ENCODE results near the gene MSI2.
A peak's percentile ranks its signal among the peaks of the same experiment; 100 is the strongest.

MSI2 gene

DNA sequence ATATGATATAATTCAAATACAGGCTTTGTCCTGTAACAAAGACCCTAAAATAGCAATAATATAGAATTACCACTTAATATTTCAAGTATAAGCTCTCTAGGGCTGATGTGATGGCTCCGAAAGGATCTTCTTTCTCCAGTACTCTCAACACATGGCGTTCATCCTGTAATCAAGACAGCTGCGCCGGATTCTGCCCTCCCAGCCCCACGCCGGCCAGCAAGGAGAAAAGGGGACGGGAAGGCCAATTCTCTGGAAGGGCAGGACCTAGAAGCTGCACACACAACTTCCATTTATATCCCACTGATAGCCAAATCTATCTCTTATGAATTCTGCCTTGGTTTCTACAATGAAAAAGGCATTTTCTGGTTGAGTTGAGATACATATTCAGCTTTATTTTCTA is 456.8 kb downstream of the MSI2 start:
- DNase-seq: no peak

GRCh38 chr17:57714665-57715180 is 458.4 kb downstream of the MSI2 start:
- no peak for DNase-seq

DNA sequence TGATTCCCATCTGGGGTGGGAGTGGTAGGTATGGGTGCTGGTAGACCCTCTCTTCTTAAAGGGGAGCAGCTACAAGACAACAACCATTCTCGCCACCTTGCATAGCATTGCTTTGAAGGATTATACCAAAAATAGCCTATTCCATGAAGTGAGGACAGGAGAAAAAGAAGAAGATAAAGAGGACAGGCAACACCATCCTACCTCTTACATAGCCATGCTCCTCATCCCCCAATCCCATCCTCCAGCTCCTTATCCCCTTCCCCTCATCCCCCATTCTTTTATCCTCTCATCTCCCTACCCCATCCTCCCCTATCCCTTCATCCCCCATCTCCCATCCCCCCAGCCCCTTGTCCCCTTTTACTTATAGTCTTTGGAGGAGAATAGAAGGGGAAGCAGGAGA is 459.7 kb downstream of the MSI2 start:
- DNase-seq: no peak

DNA sequence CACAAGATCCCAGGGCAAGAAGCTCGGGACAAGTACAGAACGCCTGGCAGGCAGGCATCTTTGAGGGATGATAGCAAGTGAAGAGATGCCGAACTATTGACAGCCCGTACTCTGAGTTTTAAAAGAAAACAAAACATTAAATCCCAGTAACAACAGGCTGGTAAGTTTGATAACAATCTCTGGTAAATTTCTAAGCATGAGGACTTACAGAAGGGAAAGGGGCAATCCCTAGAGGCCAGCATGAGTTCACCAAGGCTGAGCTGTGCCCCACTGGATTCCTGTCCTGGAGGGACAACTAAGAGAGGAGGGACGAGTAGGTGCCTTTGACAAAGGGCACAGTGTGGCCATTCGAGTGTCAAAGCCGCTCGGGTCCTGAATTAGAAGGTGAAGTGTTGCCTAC is 462.6 kb downstream of the MSI2 start:
- no peak for DNase-seq

DNA sequence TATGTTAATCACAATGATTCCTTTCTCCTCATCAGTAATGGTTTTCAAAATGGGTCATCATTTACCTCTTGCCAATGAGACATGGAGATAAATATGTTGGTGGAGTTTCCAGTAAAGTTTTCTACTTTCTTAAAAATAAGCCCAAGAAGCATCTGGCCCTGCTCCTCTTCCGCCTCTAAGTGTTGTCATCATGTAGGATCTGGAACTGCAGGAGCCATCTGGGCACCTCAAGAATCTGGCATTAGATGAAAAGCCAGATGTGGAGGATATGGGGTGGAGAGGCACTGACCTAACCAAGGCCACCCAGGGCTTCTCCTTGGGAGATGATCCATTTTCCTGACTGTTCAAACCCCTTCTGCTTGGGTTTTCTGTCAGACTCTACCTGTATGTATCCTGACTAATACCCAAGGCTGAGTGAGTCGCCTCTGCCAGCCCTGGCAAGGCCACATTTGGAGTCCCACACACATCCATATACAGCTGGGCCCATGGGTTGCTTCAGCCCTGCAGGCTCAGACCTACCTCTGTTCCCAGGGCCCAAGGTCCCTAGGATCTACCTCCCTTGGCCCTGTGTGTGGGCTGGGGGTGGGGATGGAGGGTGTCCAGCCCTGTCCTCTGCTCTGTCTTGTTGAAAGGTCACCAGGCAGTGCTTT is 464.2 kb downstream of the MSI2 start:
- DNase-seq: no peak

GRCh38 chr17:57721967-57722703 is 465.8 kb downstream of the MSI2 start:
- DNase-seq: no peak

DNA sequence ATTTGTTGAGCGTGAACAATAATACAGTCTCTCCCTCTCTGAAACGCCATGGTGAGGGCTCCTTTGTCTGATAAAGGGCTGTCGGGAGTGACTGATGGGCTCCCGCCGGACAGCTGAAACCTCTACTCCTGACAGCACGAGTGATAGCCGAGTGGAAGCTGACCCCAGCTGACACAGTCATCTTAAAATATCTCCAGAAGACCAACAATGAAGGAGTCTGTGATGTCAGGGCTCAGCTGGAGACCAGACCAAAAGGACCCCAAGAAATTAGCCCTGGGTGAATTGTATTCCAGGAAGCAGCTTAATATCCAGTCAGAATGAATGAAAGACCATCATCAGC is 466.4 kb downstream of the MSI2 start:
- DNase-seq: no peak

DNA sequence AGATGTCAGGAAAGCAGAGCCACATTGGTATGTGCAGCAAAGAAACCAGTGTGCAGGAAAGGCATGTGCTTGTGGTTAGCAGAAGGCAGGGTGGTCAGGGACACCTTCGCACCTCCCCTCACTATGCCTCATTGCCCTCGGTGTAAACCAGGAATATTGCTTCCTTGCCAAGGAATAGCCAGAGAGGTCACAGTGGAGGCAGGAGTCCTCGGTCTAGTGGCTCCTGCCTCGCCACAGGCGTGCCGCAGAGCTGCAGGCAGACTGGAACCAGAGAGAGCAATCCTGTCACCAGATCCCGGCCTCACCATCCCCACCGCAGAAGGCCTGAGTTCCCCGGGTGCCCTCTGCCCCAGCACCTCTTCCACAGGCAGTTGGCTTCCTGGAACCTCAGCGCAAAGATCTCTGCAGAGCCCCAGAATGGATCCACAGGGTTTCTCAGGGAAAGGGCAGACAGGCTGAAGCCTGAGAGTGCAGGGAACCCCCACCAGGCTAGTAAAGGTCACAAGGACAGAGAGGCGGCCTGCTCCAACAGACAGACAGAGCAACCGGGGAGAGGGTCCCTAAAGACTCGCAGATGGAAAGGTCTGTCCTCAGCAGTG is 467.2 kb downstream of the MSI2 start:
- DNase-seq: no peak

DNA sequence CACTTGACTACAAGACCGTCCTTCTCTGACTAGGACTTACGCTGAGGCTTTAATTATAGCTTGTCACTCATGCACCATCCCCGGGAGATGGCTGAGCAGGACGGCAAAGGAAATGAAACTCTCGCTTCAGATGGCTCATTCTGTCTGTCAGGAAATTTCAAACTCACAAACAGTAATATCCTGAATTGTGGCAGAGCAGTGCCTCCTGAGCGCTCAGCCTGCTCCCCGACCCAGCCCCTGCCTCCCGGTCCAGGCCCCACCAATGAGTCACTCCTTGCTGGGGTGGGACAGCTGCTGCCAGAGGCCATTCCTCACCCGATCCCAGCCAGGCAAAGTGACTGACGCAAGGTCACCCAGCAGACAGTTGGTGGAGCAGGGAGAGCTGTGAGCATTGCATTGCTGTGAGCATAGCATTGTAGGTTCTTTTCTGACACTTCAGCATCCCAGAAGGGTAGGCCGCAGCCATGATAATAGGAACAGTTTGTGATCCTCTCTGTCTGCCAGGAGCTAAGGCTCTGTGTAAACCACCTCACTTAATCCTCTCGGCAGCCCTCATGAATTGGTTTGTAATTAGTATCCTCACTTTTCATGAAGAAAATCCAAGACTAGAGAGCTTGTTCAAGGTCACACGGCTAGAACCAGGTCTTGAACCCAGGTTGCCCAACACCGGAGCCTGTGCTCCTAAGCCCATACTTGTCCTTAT is 467.9 kb downstream of the MSI2 start:
- DNase-seq: no peak

DNA sequence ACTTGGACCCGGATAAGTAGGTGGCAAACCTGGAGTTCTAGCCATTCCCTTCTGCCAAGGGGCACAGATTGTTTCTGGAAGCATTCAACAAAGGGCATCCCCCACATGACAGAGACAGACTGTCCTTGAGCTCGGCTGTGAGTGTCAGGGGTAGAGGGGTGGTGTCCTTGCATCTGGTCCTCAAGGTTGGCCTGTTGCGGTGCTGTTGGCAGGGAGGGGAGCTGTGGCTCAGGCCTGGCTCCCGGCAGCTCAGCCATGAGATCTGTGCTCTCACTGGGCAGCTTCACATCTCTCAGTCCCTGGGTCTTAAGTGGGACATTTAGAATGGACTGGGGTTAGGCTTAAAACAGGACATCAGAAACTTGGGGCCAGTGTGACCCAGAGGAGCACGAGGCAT is 468.4 kb downstream of the MSI2 start:
- DNase-seq: no peak

DNA sequence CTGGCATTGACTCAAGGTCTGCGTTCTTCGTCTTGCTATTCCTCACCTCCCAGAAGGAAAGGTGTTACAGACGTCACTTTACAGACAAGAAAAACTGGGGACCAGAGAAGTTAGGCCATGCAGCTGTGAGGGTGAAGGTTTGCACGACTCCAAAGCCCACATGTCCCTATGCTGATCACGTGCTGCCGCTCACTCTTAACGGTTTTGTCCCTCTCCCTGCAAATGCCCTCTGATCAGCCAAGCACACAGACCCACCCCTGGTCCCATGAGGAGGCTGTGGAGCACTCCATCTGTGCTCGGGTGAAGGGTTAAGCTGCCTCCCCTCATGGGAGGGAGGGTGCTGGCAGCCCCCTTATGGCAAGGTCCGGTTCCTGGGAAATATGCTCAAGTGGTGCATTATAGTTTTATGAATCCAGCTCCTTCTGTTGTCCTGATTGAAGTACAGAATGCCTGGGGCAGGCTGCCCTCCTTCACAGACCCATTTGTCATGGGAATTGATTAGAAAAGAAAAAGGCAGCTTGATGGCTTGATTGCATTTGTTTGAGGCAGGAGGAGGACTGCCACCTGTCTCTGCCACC is 470.0 kb downstream of the MSI2 start:
- DNase-seq: no peak

GRCh38 chr17:57726838-57727237 is 470.5 kb downstream of the MSI2 start:
- DNase-seq: no peak

DNA sequence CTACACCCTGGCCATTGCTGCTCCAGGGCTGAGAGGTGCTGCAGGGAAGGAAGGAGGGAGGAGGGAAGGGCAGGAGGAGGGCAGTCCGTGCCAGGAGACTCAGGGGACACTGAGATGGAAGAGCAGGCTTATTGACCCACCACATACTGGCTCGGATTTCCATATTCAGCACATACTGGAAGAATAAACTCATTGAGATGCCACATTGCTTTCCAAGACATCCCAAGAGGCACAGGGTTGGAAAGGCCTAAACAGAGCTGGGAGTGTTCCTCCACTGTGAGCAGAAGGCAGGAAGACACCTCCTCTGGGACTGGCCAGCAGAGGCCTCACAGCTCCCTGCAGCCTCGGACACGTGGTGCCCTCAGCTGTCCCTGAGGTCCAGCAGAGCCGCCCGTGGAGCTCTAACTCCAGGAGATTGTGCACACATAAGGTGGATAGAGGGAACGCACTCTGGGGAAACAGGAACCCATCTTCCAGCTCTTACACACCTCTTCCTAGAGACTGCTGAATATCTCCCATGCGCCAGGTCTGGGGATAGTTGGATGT is 471.4 kb downstream of the MSI2 start:
- no peak for DNase-seq

DNA sequence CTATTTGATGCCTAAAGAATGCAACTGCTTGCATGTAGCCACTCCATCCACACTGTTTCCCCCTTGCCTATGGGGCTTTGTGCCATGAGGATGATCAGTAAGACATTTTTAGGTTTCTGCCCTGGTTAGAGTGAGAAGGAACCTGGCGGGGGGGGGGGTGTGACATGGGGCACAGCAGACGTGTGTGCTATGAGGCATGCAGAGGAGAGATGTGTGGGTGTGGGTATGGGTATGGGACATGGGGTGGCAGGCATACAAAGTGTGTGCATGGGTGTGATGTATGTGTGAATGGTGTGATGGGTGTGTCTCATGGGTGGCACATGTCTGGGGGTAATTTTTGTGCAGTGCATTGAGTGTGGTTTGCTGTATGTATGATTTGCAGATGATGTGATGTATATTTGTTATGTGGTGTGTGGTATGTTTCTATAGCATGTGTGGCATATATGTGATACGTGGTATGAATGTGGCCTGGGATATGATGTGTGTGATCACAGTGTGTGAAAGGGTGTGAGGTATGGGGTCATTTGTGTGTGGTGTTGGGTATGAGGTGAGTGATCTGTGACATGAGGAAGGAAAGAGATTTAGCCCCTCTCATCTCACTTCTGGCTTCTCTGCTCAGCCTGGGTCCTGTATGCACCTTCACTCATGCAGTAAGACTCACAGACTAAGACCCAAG is 473.8 kb downstream of the MSI2 start:
- no peak for DNase-seq

DNA sequence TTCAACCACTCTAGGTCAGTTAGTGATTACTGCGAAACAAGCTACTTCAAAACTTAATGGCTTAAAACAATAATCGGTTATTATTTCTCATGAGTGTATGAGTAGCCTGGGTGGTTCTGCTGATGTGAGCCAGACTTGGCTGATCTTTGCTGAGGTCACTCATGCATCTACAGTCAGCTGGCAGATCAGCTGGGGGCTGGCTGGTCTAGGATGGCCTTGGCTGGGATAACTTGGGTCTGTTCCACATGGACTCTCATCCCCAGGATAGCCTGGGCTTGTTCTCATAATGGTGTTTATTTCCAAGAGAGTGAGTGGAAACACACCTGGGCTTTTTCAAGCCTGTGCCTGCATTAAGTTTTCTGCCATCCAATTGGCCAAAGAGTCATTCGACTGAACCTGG is 475.7 kb downstream of the MSI2 start:
- DNase-seq: peak; percentile 49

DNA sequence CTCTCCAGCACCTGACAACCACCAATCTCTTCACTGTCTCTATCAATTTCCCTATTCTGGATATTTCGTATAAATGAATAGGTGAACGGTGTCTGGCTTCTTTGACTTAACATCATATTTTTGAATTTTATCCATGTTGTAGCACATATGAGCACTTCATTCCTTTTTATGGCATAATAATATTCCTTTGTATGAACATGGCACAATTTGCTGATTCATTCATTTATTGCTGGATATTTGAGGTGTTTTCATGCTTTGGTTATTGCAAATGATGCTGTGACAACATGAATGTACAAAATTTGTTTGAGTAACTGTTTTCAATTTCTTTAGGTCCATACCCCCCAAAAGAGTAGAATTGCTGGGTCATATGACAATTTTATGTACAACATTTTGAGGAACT is 476.8 kb downstream of the MSI2 start:
- DNase-seq: no peak

Measured in NCI-H510A (cell line).